Smooth muscle cell (in vitro differentiated cells): ENCODE results near the gene ABLIM2. TPM values are rescaled to one million over a fixed set of nuclear protein-coding genes. Genes with fewer than 3 reads are reported as not detected.

Source experiments
- DNase-seq: peaks from one replicate; lab custom pipeline; 2025; ENCODE audit not compliant: unreplicated experiment; lab: John Stamatoyannopoulos, UW
- H2AFZ ChIP-seq: fragments of 200-600 bp; sonication (generic); 2 replicates; pipeline ENCODE4 v1.6.0; 2016; ENCODE audit warnings: antibody characterized with exemption, low read depth, mild to moderate bottlenecking
- H3F3A ChIP-seq: fragments of 200-600 bp; sonication (generic); 2 replicates; pipeline ENCODE4 v1.6.0; 2017; ENCODE audit warnings: antibody characterized with exemption, low read depth
- H3K27ac ChIP-seq: fragments of 200-600 bp; sonication (generic); 2 replicates; pipeline ENCODE4 v1.5.1; 2016; ENCODE audit warnings: low read depth, mild to moderate bottlenecking
- H3K27me3 ChIP-seq: fragments of 200-600 bp; sonication (generic); 2 replicates; pipeline ENCODE4 v1.6.1; 2016; ENCODE audit warnings: low read depth, mild to moderate bottlenecking
- H3K36me3 ChIP-seq: fragments of 200-600 bp; sonication (generic); 2 replicates; pipeline ENCODE4 v1.5.1; 2016; ENCODE audit warnings: low read depth
- H3K4me1 ChIP-seq: fragments of 200-600 bp; sonication (generic); 2 replicates; pipeline ENCODE4 v1.5.1; 2016; ENCODE audit warnings: low read depth
- H3K4me2 ChIP-seq: fragments of 200-600 bp; sonication (generic); 2 replicates; pipeline ENCODE4 v1.6.0; 2016; ENCODE audit warnings: mild to moderate bottlenecking
- H3K4me3 ChIP-seq: fragments of 200-600 bp; sonication (generic); 2 replicates; pipeline ENCODE4 v1.5.1; 2016; ENCODE audit warnings: mild to moderate bottlenecking
- H3K79me2 ChIP-seq: fragments of 200-600 bp; sonication (generic); 2 replicates; pipeline ENCODE4 v1.6.0; 2016; ENCODE audit warnings: low read depth, mild to moderate bottlenecking
- H3K9ac ChIP-seq: fragments of 200-600 bp; sonication (generic); 2 replicates; pipeline ENCODE4 v1.6.0; 2016; ENCODE audit warnings: low read depth
- H3K9me3 ChIP-seq: fragments of 200-600 bp; sonication (generic); replicated peaks from 2 replicates; pipeline ENCODE4 v1.5.1; 2016; ENCODE audit warnings: low read depth
- H4K20me1 ChIP-seq: fragments of 200-600 bp; sonication (generic); 2 replicates; pipeline ENCODE4 v1.6.0; 2016; ENCODE audit warnings: low read depth
- WGBS: methylation state at CpG from one replicate; pipeline ENCODE4 v1.1.7; 2016; ENCODE audit warnings: low lambda C conversion rate; 5-methylcytosine and 5-hydroxymethylcytosine counted together
- polyA plus RNA-seq: library from polyadenylated mRNA; unstranded; fragments of >200 nt; fragmentation: Nextera tagmentation; extraction: Ambion mirVana; gene quantifications from 2 replicates; pipeline ENCODE4 v1.2.1, GENCODE V29; 2016
- total RNA-seq: library from RNA; depleted of rRNA; stranded (reverse); fragments of >200 nt; gene quantifications from 2 replicates; pipeline ENCODE4 v1.2.3, GENCODE V29; 2014
- TF ChIP-seq, protein P1 (sequence below): fragments of 200-600 bp; sonication (generic); IDR thresholded peaks from 2 replicates; pipeline ENCODE4 v1.5.1; 2017; ENCODE audit warnings: borderline replicate concordance, mild to moderate bottlenecking, antibody characterized with exemption; ENCODE audit not compliant: insufficient read depth, poor library complexity, severe bottlenecking

The ABLIM2 gene
- total and polyA plus RNA-seq, 2 experiments from 2014 or later: 0.08 TPM; not detected in 1

DNA sequence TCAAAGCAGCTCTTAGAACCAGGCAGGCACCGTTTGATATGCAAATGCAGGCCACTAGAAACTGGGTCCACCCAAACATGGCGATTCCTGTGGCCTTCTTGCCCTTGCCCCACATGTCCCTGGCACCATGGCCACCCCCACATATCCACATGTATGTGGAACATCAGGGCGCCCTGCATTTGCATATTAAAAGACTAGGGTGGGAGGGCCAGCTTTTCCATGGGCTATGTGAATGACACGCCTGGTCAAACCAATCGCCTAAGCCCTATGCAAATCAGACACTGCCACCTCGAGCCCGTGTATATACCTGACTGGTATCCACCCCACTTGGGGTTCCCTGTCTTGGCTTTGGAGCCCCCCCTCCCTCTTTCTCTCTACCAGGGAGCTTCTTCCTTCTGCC, 107.0 kb downstream of the ABLIM2 start:
- no peak overlapping the region for H3K9ac ChIP-seq
- no peaks in the 10 kb centered on the region for H3K27me3 ChIP-seq

DNA sequence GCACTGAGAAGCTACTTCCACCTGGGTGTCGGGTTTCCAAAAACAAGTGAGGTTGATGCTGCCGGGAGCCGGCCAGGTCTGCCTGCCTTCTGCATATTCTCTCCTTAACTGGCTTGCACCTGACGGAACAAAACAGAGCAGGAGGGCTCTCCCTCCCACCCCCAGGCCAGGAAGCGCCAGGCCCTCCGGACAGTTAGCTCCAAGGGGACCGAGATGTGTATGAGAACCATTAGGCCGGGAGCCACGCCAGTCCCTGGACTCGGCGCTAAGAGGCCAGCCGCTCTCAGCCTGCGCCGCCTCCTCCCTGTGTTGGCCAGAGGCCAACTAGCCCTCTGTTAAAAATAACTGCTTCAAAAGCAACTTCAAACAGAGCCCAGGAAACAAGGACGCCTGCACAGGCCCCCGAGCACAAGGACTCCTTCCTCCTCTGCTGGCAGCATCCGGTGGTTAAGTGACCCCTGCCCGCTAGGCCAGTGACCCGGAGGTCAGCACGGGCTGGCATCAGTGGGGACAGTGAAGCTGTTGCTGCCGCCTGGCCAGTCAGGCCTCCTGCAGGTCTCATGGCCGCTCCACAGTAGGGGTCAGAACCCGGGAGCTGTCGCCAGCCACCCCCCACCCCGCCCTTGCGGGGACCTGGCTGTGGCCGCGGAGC, 107.9 kb downstream of the ABLIM2 start:
- H3K4me2 ChIP-seq: peak overlapping the region; percentile 44
- H3K4me1 ChIP-seq: peaks cover 7% of the 10 kb centered on the region
- H2AFZ ChIP-seq: no peak overlapping the region
- no peaks in the 10 kb centered on the region for H3K27me3 ChIP-seq
- no peaks in the 10 kb centered on the region for H3K9me3 ChIP-seq
- H3K9ac ChIP-seq: no peak overlapping the region
- no peaks in the 10 kb centered on the region for H3K36me3 ChIP-seq
- TF ChIP-seq, protein P1, sequence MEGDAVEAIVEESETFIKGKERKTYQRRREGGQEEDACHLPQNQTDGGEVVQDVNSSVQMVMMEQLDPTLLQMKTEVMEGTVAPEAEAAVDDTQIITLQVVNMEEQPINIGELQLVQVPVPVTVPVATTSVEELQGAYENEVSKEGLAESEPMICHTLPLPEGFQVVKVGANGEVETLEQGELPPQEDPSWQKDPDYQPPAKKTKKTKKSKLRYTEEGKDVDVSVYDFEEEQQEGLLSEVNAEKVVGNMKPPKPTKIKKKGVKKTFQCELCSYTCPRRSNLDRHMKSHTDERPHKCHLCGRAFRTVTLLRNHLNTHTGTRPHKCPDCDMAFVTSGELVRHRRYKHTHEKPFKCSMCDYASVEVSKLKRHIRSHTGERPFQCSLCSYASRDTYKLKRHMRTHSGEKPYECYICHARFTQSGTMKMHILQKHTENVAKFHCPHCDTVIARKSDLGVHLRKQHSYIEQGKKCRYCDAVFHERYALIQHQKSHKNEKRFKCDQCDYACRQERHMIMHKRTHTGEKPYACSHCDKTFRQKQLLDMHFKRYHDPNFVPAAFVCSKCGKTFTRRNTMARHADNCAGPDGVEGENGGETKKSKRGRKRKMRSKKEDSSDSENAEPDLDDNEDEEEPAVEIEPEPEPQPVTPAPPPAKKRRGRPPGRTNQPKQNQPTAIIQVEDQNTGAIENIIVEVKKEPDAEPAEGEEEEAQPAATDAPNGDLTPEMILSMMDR: no peak
- 56% methylated on average over 28 of the region's 28 CpGs for WGBS
- no peak overlapping the region for H3K4me3 ChIP-seq
- H4K20me1 ChIP-seq: no peaks in the 10 kb centered on the region
- no peaks in the 10 kb centered on the region for H3K79me2 ChIP-seq
- H3F3A ChIP-seq: no peaks in the 10 kb centered on the region
- no peak for DNase-seq
- no peak overlapping the region for H3K27ac ChIP-seq

More for the DNA sequence above, 107.0 kb downstream of the ABLIM2 start:
- Histone ChIP-seq H3F3A (no peaks in the 10 kb centered on the region), H3K36me3 (no peaks in the 10 kb centered on the region), H3K4me2 (no peak overlapping the region), H3K79me2 (no peaks in the 10 kb centered on the region), H2AFZ (no peak overlapping the region), H3K9me3 (no peaks in the 10 kb centered on the region), H3K4me1 (peaks cover 7% of the 10 kb centered on the region), H4K20me1 (no peaks in the 10 kb centered on the region), H3K4me3 (no peak overlapping the region), H3K27ac (no peak overlapping the region)
- 87% methylated on average over 7 of the region's 7 CpGs for WGBS
- TF ChIP-seq, protein P1: no peak
- DNase-seq: no peak

DNA sequence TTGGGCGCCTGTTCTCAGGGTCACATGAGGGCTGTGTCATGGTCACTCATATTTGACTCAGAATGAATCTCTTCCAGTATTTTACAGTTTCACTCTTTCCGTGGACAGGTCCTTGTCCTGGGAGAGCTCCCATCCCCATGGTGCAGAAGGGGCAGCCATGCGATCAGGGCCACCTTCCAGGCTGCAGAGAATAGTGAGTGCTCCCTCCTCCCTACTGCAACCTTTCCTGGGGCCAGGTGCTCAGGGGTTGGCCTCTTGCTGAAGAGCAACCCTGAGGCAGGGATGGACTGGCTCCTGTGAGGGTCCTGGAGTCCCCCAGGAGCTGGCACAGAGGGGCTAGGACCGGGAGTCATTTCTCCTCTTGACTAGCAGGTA, 108.4 kb downstream of the ABLIM2 start:
- Histone ChIP-seq H3K36me3 (no peaks in the 10 kb centered on the region), H3K9ac (no peak overlapping the region), H3K4me2 (no peak overlapping the region), H3K4me1 (peaks cover 7% of the 10 kb centered on the region), H2AFZ (no peak overlapping the region), H3K27ac (no peak overlapping the region), H3F3A (no peaks in the 10 kb centered on the region), H3K9me3 (no peaks in the 10 kb centered on the region), H3K79me2 (no peaks in the 10 kb centered on the region), H3K27me3 (no peaks in the 10 kb centered on the region), H3K4me3 (no peak overlapping the region), H4K20me1 (no peaks in the 10 kb centered on the region)
- TF ChIP-seq, protein P1: no peak
- WGBS: 80% methylated on average over 4 of the region's 4 CpGs
- DNase-seq: no peak
